Measurements from ENCODE around the gene CLASP2.

DNA sequence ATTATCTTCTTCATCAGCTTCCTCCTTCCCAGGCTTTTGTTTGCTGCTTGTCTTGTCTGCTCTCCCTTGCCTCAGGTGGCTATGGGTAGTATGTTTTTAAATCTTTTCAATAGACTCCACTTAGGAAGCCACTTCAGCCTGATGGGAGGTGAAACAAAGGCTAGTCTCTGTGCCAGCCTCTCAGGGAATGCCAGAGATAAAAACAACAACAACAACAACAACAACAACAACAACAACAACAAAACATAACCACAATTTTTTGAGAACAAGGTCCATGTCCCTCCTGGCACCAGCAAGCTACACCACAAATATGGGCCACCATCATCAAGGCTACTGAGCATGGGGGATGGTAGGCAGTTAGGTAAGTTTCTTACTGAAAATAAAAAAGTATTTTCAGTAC lies 213.0 kb downstream of the CLASP2 start:
- TF ChIP-seq, protein P1, sequence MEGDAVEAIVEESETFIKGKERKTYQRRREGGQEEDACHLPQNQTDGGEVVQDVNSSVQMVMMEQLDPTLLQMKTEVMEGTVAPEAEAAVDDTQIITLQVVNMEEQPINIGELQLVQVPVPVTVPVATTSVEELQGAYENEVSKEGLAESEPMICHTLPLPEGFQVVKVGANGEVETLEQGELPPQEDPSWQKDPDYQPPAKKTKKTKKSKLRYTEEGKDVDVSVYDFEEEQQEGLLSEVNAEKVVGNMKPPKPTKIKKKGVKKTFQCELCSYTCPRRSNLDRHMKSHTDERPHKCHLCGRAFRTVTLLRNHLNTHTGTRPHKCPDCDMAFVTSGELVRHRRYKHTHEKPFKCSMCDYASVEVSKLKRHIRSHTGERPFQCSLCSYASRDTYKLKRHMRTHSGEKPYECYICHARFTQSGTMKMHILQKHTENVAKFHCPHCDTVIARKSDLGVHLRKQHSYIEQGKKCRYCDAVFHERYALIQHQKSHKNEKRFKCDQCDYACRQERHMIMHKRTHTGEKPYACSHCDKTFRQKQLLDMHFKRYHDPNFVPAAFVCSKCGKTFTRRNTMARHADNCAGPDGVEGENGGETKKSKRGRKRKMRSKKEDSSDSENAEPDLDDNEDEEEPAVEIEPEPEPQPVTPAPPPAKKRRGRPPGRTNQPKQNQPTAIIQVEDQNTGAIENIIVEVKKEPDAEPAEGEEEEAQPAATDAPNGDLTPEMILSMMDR (conservative IDR thresholded peaks at IDR 0.05 in 1 of 2, IDR thresholded peaks at IDR 0.05 in 1 of 2; ENCODE audit: extremely low read depth in 1 of 2, insufficient read depth in 1 of 2, low read depth in 1 of 2, low read length in 2 of 2) = no peak
- no peak for TF ChIP-seq EZH2 (IDR thresholded peaks at IDR 0.05; ENCODE audit: borderline replicate concordance, low read length)

Data from mammary epithelial cell (primary cell).